SK-N-SH treated with all-trans-retinoic acid at 6 μM for 48 hours (cell line): ENCODE data around the gene SRRT.

Experiments used
- ATAC-seq: fragments of 200-7000 bp; cut with Tn5 transposase; 3 replicates; pipeline ENCODE4 v1.9.1; 2020; ENCODE audit warnings: mild to moderate bottlenecking, moderate library complexity
- ARNTL ChIP-seq: fragments of 450-650 bp; formaldehyde crosslinking; IDR thresholded peaks from 2 replicates; pipeline ENCODE4 v1.5.0; 2020; ENCODE audit warnings: low read depth, mild to moderate bottlenecking, moderate library complexity, borderline replicate concordance
- BACH2 ChIP-seq: fragments of 250-450 bp; sonication (Bioruptor Pico); IDR thresholded peaks from 2 replicates; pipeline ENCODE4 v1.9.0; 2021; ENCODE audit warnings: mild to moderate bottlenecking, borderline replicate concordance
- CREB5 ChIP-seq: fragments of 250-450 bp; sonication (Bioruptor Pico); IDR thresholded peaks from 2 replicates; pipeline ENCODE4 v1.5.1; 2020; ENCODE audit warnings: low read depth, mild to moderate bottlenecking, moderate library complexity
- CSDC2 ChIP-seq: fragments of 250-450 bp; sonication (Bioruptor Pico); IDR thresholded peaks from 2 replicates; pipeline ENCODE4 v1.5.0; 2020; ENCODE audit warnings: mild to moderate bottlenecking, moderate library complexity
- CSRNP3 ChIP-seq: fragments of 250-450 bp; sonication (Bioruptor Pico); IDR thresholded peaks from 2 replicates; pipeline ENCODE4 v1.5.1; 2021; ENCODE audit warnings: mild to moderate bottlenecking, moderate library complexity
- ESRRG ChIP-seq: fragments of 250-450 bp; sonication (Bioruptor Pico); IDR thresholded peaks from 2 replicates; pipeline ENCODE4 v1.6.1; 2021; ENCODE audit warnings: mild to moderate bottlenecking
- GLIS3 ChIP-seq: fragments of 250-450 bp; sonication (Bioruptor Pico); IDR thresholded peaks from 2 replicates; pipeline ENCODE4 v1.5.0; 2020; ENCODE audit warnings: mild to moderate bottlenecking, moderate library complexity
- ISL1 ChIP-seq: fragments of 250-450 bp; sonication (Bioruptor Pico); IDR thresholded peaks from 2 replicates; pipeline ENCODE4 v2.1.2; 2022; ENCODE audit warnings: mild to moderate bottlenecking, moderate library complexity
- OSR1 ChIP-seq: fragments of 250-450 bp; sonication (Bioruptor Pico); IDR thresholded peaks from 2 replicates; pipeline ENCODE4 v1.8.0; 2022; ENCODE audit warnings: moderate library complexity, mild to moderate bottlenecking, inconsistent platforms
- PATZ1 ChIP-seq: fragments of 250-450 bp; sonication (Bioruptor Pico); IDR thresholded peaks from 2 replicates; pipeline ENCODE4 v1.8.0; 2020; ENCODE audit warnings: mild to moderate bottlenecking, moderate library complexity, borderline replicate concordance
- POU6F1 ChIP-seq: fragments of 250-450 bp; sonication (Bioruptor Pico); IDR thresholded peaks from 2 replicates; pipeline ENCODE4 v1.8.0; 2021; ENCODE audit warnings: low read depth, mild to moderate bottlenecking, moderate library complexity, borderline replicate concordance
- PPARA ChIP-seq: fragments of 250-450 bp; sonication (Bioruptor Pico); IDR thresholded peaks from 2 replicates; pipeline ENCODE4 v1.5.0; 2020; ENCODE audit warnings: mild to moderate bottlenecking, borderline replicate concordance
- RARB ChIP-seq: fragments of 250-450 bp; sonication (Bioruptor Pico); IDR thresholded peaks from 2 replicates; pipeline ENCODE4 v1.8.0; 2021; ENCODE audit warnings: mild to moderate bottlenecking, moderate library complexity
- SNAI2 ChIP-seq: fragments of 250-450 bp; sonication (Bioruptor Pico); IDR thresholded peaks from 2 replicates; pipeline ENCODE4 v1.5.0; 2020; ENCODE audit warnings: mild to moderate bottlenecking, moderate library complexity
- TCF4 ChIP-seq: fragments of 250-450 bp; sonication (Bioruptor Pico); IDR thresholded peaks from 2 replicates; pipeline ENCODE4 v1.8.0; 2021; ENCODE audit warnings: mild to moderate bottlenecking, moderate library complexity, borderline replicate concordance
- TOX ChIP-seq: fragments of 250-450 bp; sonication (Bioruptor Pico); IDR thresholded peaks from 2 replicates; pipeline ENCODE4 v1.8.0; 2021; ENCODE audit warnings: mild to moderate bottlenecking, moderate library complexity, borderline replicate concordance
- TSHZ2 ChIP-seq: fragments of 250-450 bp; sonication (Bioruptor Pico); IDR thresholded peaks from 2 replicates; pipeline ENCODE4 v1.5.0; 2020; ENCODE audit warnings: mild to moderate bottlenecking, moderate library complexity
- ZC3H10 ChIP-seq: fragments of 250-450 bp; sonication (Bioruptor Pico); IDR thresholded peaks from 2 replicates; pipeline ENCODE4 v1.5.1; 2021; ENCODE audit warnings: mild to moderate bottlenecking, moderate library complexity
- ZFP3 ChIP-seq: fragments of 250-450 bp; sonication (Bioruptor Pico); IDR thresholded peaks from 2 replicates; pipeline ENCODE4 v1.5.0; 2020; ENCODE audit warnings: mild to moderate bottlenecking, moderate library complexity
- ZFP30 ChIP-seq: fragments of 450-650 bp; formaldehyde crosslinking; IDR thresholded peaks from 2 replicates; pipeline ENCODE4 v1.5.0; 2022; ENCODE audit warnings: mild to moderate bottlenecking, moderate library complexity
- ZNF565 ChIP-seq: fragments of 450-650 bp; formaldehyde crosslinking; conservative IDR thresholded peaks from 2 replicates; pipeline ENCODE4 v1.5.0; 2020; ENCODE audit warnings: low read depth, mild to moderate bottlenecking, moderate library complexity
- ZNF70 ChIP-seq: fragments of 450-650 bp; formaldehyde crosslinking; IDR thresholded peaks from 2 replicates; pipeline ENCODE4 v1.5.0; 2020; ENCODE audit warnings: mild to moderate bottlenecking, moderate library complexity
- ZNF8 ChIP-seq: fragments of 450-650 bp; formaldehyde crosslinking; IDR thresholded peaks from 2 replicates; pipeline ENCODE4 v1.5.0; 2020; ENCODE audit warnings: mild to moderate bottlenecking, moderate library complexity

The SRRT gene

GRCh38 chr7:100890653-100891567, 16.0 kb downstream of the SRRT start:
- ATAC-seq: no peak
- TF ChIP-seq TOX (CRISPR knock-in tag) (no peak), CREB5 (CRISPR knock-in tag) (no peak), RARB (CRISPR knock-in tag) (no peak), ZNF70 (CRISPR knock-in tag) (no peak), ZFP3 (CRISPR knock-in tag) (no peak), ZNF8 (no peak), ISL1 (CRISPR knock-in tag) (no peak), GLIS3 (CRISPR knock-in tag) (no peak), CSDC2 (CRISPR knock-in tag) (no peak), TSHZ2 (CRISPR knock-in tag) (no peak), POU6F1 (CRISPR knock-in tag) (no peak), PPARA (CRISPR knock-in tag) (no peak), SNAI2 (no peak), ZNF565 (CRISPR knock-in tag) (no peak), BACH2 (CRISPR knock-in tag) (no peak), OSR1 (no peak), TCF4 (no peak), ZC3H10 (CRISPR knock-in tag) (no peak), CSRNP3 (CRISPR knock-in tag) (no peak), ARNTL (CRISPR knock-in tag) (no peak)

GRCh38 chr7:100891568-100892247, 16.8 kb downstream of the SRRT start:
- no peak for TF ChIP-seq ESRRG (CRISPR knock-in tag)
- no peak for TF ChIP-seq ZFP30 (CRISPR knock-in tag)
- TF ChIP-seq PATZ1: no peak
- TF ChIP-seq TOX (CRISPR knock-in tag): no peak
- no peak for TF ChIP-seq ZNF70 (CRISPR knock-in tag)
- no peak for TF ChIP-seq BACH2 (CRISPR knock-in tag)
- TF ChIP-seq PPARA (CRISPR knock-in tag): no peak
- TF ChIP-seq POU6F1 (CRISPR knock-in tag): no peak
- TF ChIP-seq ZFP3 (CRISPR knock-in tag): no peak
- TF ChIP-seq ZC3H10 (CRISPR knock-in tag): no peak

More at GRCh38 chr7:100891568-100892247, 16.8 kb downstream of the SRRT start:
- no peak for ATAC-seq
